Measurements from ENCODE around the gene PREP.

Gene PREP

GRCh38 chr6:105324386-105324950 lies 78.4 kb downstream of the PREP start:
- Histone ChIP-seq H3K9me3 (no peaks in the 10 kb centered on the region), H3K27me3 (ENCODE audit: low read depth) (no peaks in the 10 kb centered on the region), H3K4me1 (peaks cover 26% of the 10 kb centered on the region), H3K36me3 (replicated peaks) (peaks cover 23% of the 10 kb centered on the region), H3K4me3 (no peak overlapping the region)
- DNase-seq (ENCODE audit: low spot score in 2 of 2), result peak in 1 of 2 experiments; percentile 34
- in situ Hi-C loops (cut with MboI; ENCODE audit: low sequenced_read_pairs), result no loop called here

GRCh38 chr6:105322499-105323225 lies 80.2 kb downstream of the PREP start:
- no peaks in the 10 kb centered on the region for H3K9me3 ChIP-seq
- H3K4me1 ChIP-seq, result peaks cover 34% of the 10 kb centered on the region
- no peak overlapping the region for H3K4me3 ChIP-seq
- in situ Hi-C loops (cut with MboI; ENCODE audit: low sequenced_read_pairs), result no loop called here
- no peaks in the 10 kb centered on the region for H3K27me3 ChIP-seq (ENCODE audit: low read depth)
- no peak for DNase-seq (ENCODE audit: low spot score in 2 of 2)
- peaks cover 14% of the 10 kb centered on the region; the same call in 1 of the 2 replicates for H3K36me3 ChIP-seq (replicated peaks)

GRCh38 chr6:105321728-105322127 lies 81.2 kb downstream of the PREP start:
- H3K9me3 ChIP-seq, result no peaks in the 10 kb centered on the region
- peaks cover 14% of the 10 kb centered on the region for H3K36me3 ChIP-seq (replicated peaks)
- no peak overlapping the region for H3K4me3 ChIP-seq
- in situ Hi-C loops (cut with MboI; ENCODE audit: low sequenced_read_pairs), result no loop called here
- peaks cover 26% of the 10 kb centered on the region for H3K4me1 ChIP-seq
- no peaks in the 10 kb centered on the region for H3K27me3 ChIP-seq (ENCODE audit: low read depth)
- no peak for DNase-seq (ENCODE audit: low spot score in 2 of 2)

GRCh38 chr6:105321207-105321606 lies 81.7 kb downstream of the PREP start:
- Histone ChIP-seq H3K4me3 (no peak overlapping the region), H3K4me1 (peaks cover 25% of the 10 kb centered on the region), H3K9me3 (no peaks in the 10 kb centered on the region), H3K36me3 (replicated peaks) (peaks cover 14% of the 10 kb centered on the region), H3K27me3 (ENCODE audit: low read depth) (no peaks in the 10 kb centered on the region)
- in situ Hi-C loops (cut with MboI; ENCODE audit: low sequenced_read_pairs), result no loop called here
- no peak for DNase-seq (ENCODE audit: low spot score in 2 of 2)

GRCh38 chr6:105320765-105321164 lies 82.1 kb downstream of the PREP start:
- Histone ChIP-seq H3K4me3 (no peak overlapping the region), H3K36me3 (replicated peaks) (peaks cover 14% of the 10 kb centered on the region), H3K4me1 (peaks cover 25% of the 10 kb centered on the region), H3K9me3 (no peaks in the 10 kb centered on the region), H3K27me3 (ENCODE audit: low read depth) (no peaks in the 10 kb centered on the region)
- peak; percentile 38 to 74 for DNase-seq (ENCODE audit: low spot score in 2 of 2)
- in situ Hi-C loops (cut with MboI; ENCODE audit: low sequenced_read_pairs), result no loop called here

- in situ Hi-C loops (cut with MboI; ENCODE audit: low sequenced_read_pairs), result no loop called here
- no peak for DNase-seq (ENCODE audit: low spot score in 2 of 2)
- peaks cover 12% of the 10 kb centered on the region for H3K36me3 ChIP-seq (replicated peaks)
- H3K4me3 ChIP-seq, result no peak overlapping the region
- H3K27me3 ChIP-seq (ENCODE audit: low read depth), result no peaks in the 10 kb centered on the region
- no peaks in the 10 kb centered on the region for H3K9me3 ChIP-seq
- H3K4me1 ChIP-seq, result peaks cover 25% of the 10 kb centered on the region
Observed at GRCh38 chr6:105320271-105320670, 82.6 kb downstream of the PREP start.

GRCh38 chr6:105319331-105319730 lies 83.6 kb downstream of the PREP start:
- in situ Hi-C loops (cut with MboI; ENCODE audit: low sequenced_read_pairs), result no loop called here

GRCh38 chr6:105318660-105319059 lies 84.2 kb downstream of the PREP start:
- no peak for DNase-seq (ENCODE audit: low spot score in 2 of 2)
- in situ Hi-C loops (cut with MboI; ENCODE audit: low sequenced_read_pairs), result no loop called here
- no peaks in the 10 kb centered on the region for H3K27me3 ChIP-seq (ENCODE audit: low read depth)
- H3K36me3 ChIP-seq (replicated peaks), result peaks cover 11% of the 10 kb centered on the region; the same call in 1 of the 2 replicates
- no peaks in the 10 kb centered on the region for H3K9me3 ChIP-seq
- H3K4me3 ChIP-seq, result no peak overlapping the region
- peaks cover 25% of the 10 kb centered on the region for H3K4me1 ChIP-seq

More at GRCh38 chr6:105319331-105319730, 83.6 kb downstream of the PREP start:
- Histone ChIP-seq H3K9me3 (no peaks in the 10 kb centered on the region), H3K4me3 (no peak overlapping the region), H3K4me1 (peaks cover 25% of the 10 kb centered on the region), H3K27me3 (ENCODE audit: low read depth) (no peaks in the 10 kb centered on the region), H3K36me3 (replicated peaks) (peaks cover 11% of the 10 kb centered on the region)
- DNase-seq (ENCODE audit: low spot score in 2 of 2), result peak; percentile 83 to 86

- H3K4me3 ChIP-seq, result no peak overlapping the region
- peaks cover 8% of the 10 kb centered on the region; the same call in 1 of the 2 replicates for H3K36me3 ChIP-seq (replicated peaks)
- peak in 1 of 2 experiments; percentile 42 for DNase-seq (ENCODE audit: low spot score in 2 of 2)
- in situ Hi-C loops (cut with MboI; ENCODE audit: low sequenced_read_pairs), result no loop called here
- H3K9me3 ChIP-seq, result no peaks in the 10 kb centered on the region
- peaks cover 31% of the 10 kb centered on the region for H3K4me1 ChIP-seq
- H3K27me3 ChIP-seq (ENCODE audit: low read depth), result no peaks in the 10 kb centered on the region
Observed at GRCh38 chr6:105317607-105318533, 85.0 kb downstream of the PREP start.

- in situ Hi-C loops (cut with MboI; ENCODE audit: low sequenced_read_pairs), result no loop called here
- H3K9me3 ChIP-seq, result no peaks in the 10 kb centered on the region
- H3K4me1 ChIP-seq, result peaks cover 8% of the 10 kb centered on the region
- H3K4me3 ChIP-seq, result no peak overlapping the region
- H3K36me3 ChIP-seq (replicated peaks), result no peaks in the 10 kb centered on the region; the same call in 1 of the 2 replicates
- no peaks in the 10 kb centered on the region for H3K27me3 ChIP-seq (ENCODE audit: low read depth)
- DNase-seq (ENCODE audit: low spot score in 2 of 2), result peak; percentile 32 to 44
Observed at GRCh38 chr6:105313211-105313610, 89.7 kb downstream of the PREP start.

GRCh38 chr6:105310947-105311346 lies 91.9 kb downstream of the PREP start:
- in situ Hi-C loops (cut with MboI; ENCODE audit: low sequenced_read_pairs), result no loop called here
- Histone ChIP-seq H3K36me3 (replicated peaks) (no peaks in the 10 kb centered on the region), H3K27me3 (ENCODE audit: low read depth) (no peaks in the 10 kb centered on the region), H3K4me1 (peaks cover 12% of the 10 kb centered on the region), H3K4me3 (no peak overlapping the region), H3K9me3 (no peaks in the 10 kb centered on the region)
- DNase-seq (ENCODE audit: low spot score in 2 of 2), result no peak

GRCh38 chr6:105310371-105310770 lies 92.5 kb downstream of the PREP start:
- peaks cover 14% of the 10 kb centered on the region for H3K4me1 ChIP-seq
- in situ Hi-C loops (cut with MboI; ENCODE audit: low sequenced_read_pairs), result no loop called here
- H3K27me3 ChIP-seq (ENCODE audit: low read depth), result no peaks in the 10 kb centered on the region
- no peak for DNase-seq (ENCODE audit: low spot score in 2 of 2)
- no peaks in the 10 kb centered on the region for H3K9me3 ChIP-seq
- H3K36me3 ChIP-seq (replicated peaks), result no peaks in the 10 kb centered on the region
- H3K4me3 ChIP-seq, result no peak overlapping the region

- DNase-seq (ENCODE audit: low spot score in 2 of 2), result no peak
- no peak overlapping the region for H3K4me3 ChIP-seq
- H3K9me3 ChIP-seq, result no peaks in the 10 kb centered on the region
- H3K4me1 ChIP-seq, result peaks cover 24% of the 10 kb centered on the region
- H3K27me3 ChIP-seq (ENCODE audit: low read depth), result no peaks in the 10 kb centered on the region
- in situ Hi-C loops (cut with MboI; ENCODE audit: low sequenced_read_pairs), result no loop called here
- H3K36me3 ChIP-seq (replicated peaks), result no peaks in the 10 kb centered on the region
Observed at GRCh38 chr6:105308840-105309239, 94.0 kb downstream of the PREP start.

- peaks cover 18% of the 10 kb centered on the region for H3K4me1 ChIP-seq
- no peak overlapping the region for H3K4me3 ChIP-seq
- no peaks in the 10 kb centered on the region for H3K36me3 ChIP-seq (replicated peaks)
- no peaks in the 10 kb centered on the region for H3K9me3 ChIP-seq
- in situ Hi-C loops (cut with MboI; ENCODE audit: low sequenced_read_pairs), result no loop called here
- DNase-seq (ENCODE audit: low spot score in 2 of 2), result no peak
- H3K27me3 ChIP-seq (ENCODE audit: low read depth), result no peaks in the 10 kb centered on the region
Observed at GRCh38 chr6:105305521-105305920, 97.4 kb downstream of the PREP start.

Measured in HAP-1 (cell line).